BLaER1 treated with 17β-estradiol and CSF1 and Interleukin-3, amounts not matched to agents 10 nM and 100 nM (cell line): ENCODE data around the gene TESK2.
"Not testable (repeated sequence)": the region's sequence is repeated elsewhere in the genome, so short reads cannot be mapped to it uniquely, and the experiment has no call there.

Experiments
- H3K27ac ChIP-seq, 11 experiments: shearing (Covaris generic); formaldehyde crosslinking; 2 replicates each; pipeline ENCODE4 v1.8.1; 2022
- H3K27me3 ChIP-seq, 11 experiments: shearing (Covaris generic); formaldehyde crosslinking; 2 replicates each; pipeline ENCODE4 v1.8.1; 2022
- H3K36me3 ChIP-seq, 11 experiments: shearing (Covaris generic); formaldehyde crosslinking; 2 replicates each; pipeline ENCODE4 v1.8.1; 2022
- H3K4me1 ChIP-seq, 10 experiments: shearing (Covaris generic); formaldehyde crosslinking; 2 replicates each; pipeline ENCODE4 v1.8.1; 2022
- H3K4me2 ChIP-seq, 11 experiments: shearing (Covaris generic); formaldehyde crosslinking; 2 replicates each; pipeline ENCODE4 v1.8.1; 2022
- H3K4me3 ChIP-seq, 10 experiments: shearing (Covaris generic); formaldehyde crosslinking; 2 replicates each; pipeline ENCODE4 v1.8.1; 2022
- H3K9ac ChIP-seq, 11 experiments: shearing (Covaris generic); formaldehyde crosslinking; 2 replicates each; pipeline ENCODE4 v1.8.1; 2022
- H3K9me3 ChIP-seq, 11 experiments: shearing (Covaris generic); formaldehyde crosslinking; replicated peaks in 1 of 11; 2 replicates each; pipeline ENCODE4 v1.8.1; 2022
- H4K20me1 ChIP-seq, 11 experiments: shearing (Covaris generic); formaldehyde crosslinking; 2 replicates each; pipeline ENCODE4 v1.8.1; 2022
- Cebpa-rat ChIP-seq, 11 experiments: shearing (Covaris generic); IDR thresholded peaks; 2 replicates each; pipeline ENCODE4 v1.8.1; 2022

Gene TESK2

DNA sequence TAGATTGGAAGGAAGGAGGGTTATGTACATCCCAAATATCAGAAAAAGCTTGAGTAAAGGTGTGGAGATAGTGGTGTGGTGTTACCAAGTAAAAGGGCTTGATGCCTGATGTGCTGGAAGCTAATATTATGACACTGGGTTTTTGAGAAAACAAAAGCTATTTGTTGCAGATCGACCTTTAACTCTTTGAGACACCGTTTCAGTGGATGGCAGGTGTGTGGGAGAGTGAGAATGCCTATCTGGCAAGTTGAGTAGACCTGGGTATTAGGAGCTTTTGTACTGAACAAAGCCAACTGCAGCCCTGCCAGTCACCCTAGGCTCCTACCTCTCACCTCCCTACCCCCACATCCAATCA is 10.5 kb upstream of the TESK2 start:
- Histone ChIP-seq H3K36me3 (peaks cover 0 to 26% (median 8%) of the 10 kb centered on the region in 11 experiments; a peak in 9 of 22 replicates), H3K27me3 (no peaks in the 10 kb centered on the region), H4K20me1 (peaks cover 0 to 7% (median 1%) of the 10 kb centered on the region in 11 experiments; a peak in 5 of 22 replicates), H3K4me3 (peak overlapping the region in 1 of 10 experiments; percentile 79; a peak in 1 of 20 replicates), H3K4me1 (peaks cover 23 to 28% (median 26%) of the 10 kb centered on the region in 10 experiments), H3K27ac (no peak overlapping the region), H3K4me2 (peak overlapping the region; percentile 45 to 99 (median 87); a peak in 21 of 22 replicates), H3K9me3 (peaks cover 0 to 5% (median 0%) of the 10 kb centered on the region in 11 experiments; a peak in 1 of 22 replicates), H3K9ac (no peak overlapping the region)
- TF ChIP-seq Cebpa-rat (IDR thresholded peaks at IDR 0.05), result no peak

DNA sequence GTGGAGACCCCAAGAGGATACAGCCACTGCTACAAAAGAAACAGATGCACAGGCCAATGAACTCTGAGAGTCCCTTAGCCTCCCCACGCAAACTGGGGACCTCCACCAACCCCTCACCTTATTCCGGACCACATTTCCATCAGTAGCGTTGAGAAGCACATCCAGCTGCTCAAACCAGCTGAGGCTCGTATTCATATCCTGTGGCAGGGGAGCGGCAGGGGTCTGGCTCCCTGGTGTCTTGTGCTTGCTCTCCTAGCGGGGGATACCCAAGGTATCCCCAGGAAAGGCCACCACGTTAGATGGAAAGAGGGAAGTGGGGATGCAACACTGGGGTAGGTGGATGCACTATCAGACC is 8.4 kb upstream of the TESK2 start:
- TF ChIP-seq Cebpa-rat (IDR thresholded peaks at IDR 0.05), result no peak
- Histone ChIP-seq H3K27ac (peak overlapping the region in 9 of 11 experiments; percentile 20 to 75 (median 55); a peak in 13 of 22 replicates), H3K4me3 (peak overlapping the region; percentile 65 to 83 (median 70)), H3K36me3 (peaks cover 0 to 24% (median 8%) of the 10 kb centered on the region in 11 experiments; a peak in 9 of 22 replicates), H3K9ac (peak overlapping the region; percentile 62 to 84 (median 77); a peak in 21 of 22 replicates), H3K9me3 (peaks cover 0 to 5% (median 0%) of the 10 kb centered on the region in 11 experiments; a peak in 1 of 22 replicates), H3K27me3 (no peaks in the 10 kb centered on the region), H3K4me1 (peaks cover 24 to 28% (median 26%) of the 10 kb centered on the region in 10 experiments), H4K20me1 (no peaks in the 10 kb centered on the region), H3K4me2 (peak overlapping the region; percentile 78 to 99 (median 93))

- peaks cover 24 to 30% (median 27%) of the 10 kb centered on the region in 10 experiments for H3K4me1 ChIP-seq
- peaks cover 0 to 13% (median 0%) of the 10 kb centered on the region in 11 experiments; a peak in 5 of 22 replicates for H3K36me3 ChIP-seq
- H3K4me2 ChIP-seq, result peak overlapping the region in 3 of 11 experiments; percentile 78 to 99 (median 96); a peak in 2 of 22 replicates
- H3K9me3 ChIP-seq, result peaks cover 0 to 5% (median 0%) of the 10 kb centered on the region in 11 experiments; a peak in 1 of 22 replicates
- H3K9ac ChIP-seq, result no peak overlapping the region
- H3K27me3 ChIP-seq, result no peaks in the 10 kb centered on the region
- no peaks in the 10 kb centered on the region for H4K20me1 ChIP-seq
- no peak for TF ChIP-seq Cebpa-rat (IDR thresholded peaks at IDR 0.05)
- H3K4me3 ChIP-seq, result no peak overlapping the region
- no peak overlapping the region for H3K27ac ChIP-seq
Measured at GRCh38 chr1:45498279-45498678, 7.3 kb upstream of the TESK2 start.

DNA sequence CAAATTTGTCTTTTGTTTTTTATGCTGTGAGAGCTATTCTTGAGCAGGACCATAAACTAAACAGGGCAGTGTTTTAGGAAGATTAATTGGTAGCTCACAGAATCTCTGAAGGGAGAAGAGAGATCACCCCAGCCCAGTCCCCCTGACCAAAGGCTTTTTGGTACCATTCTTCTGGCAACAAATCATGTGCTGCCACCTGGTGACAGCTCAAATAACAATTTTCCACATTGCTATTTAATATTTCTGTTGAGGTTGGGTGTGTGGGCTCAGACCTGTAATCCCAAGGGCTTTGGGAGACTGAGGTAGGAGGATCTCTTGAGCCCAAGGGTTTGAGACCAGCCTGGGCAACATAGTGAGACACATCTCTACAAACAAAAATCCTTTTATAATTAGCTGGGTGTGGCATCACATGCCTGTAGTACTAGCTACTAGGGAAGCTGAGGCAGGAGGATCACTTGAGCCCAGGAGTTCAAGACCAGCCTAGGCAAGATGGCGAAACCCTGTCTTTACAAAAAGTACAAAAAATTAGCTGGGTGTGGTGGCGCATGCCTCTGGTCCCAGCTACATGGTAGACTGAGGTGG is 2.2 kb upstream of the TESK2 start:
- Histone ChIP-seq H3K4me1 (peaks cover 14 to 37% (median 23%) of the 10 kb centered on the region in 10 experiments), H3K36me3 (no peaks in the 10 kb centered on the region), H3K4me3 (no peak overlapping the region), H4K20me1 (peaks cover 0 to 11% (median 0%) of the 10 kb centered on the region in 11 experiments; a peak in 5 of 22 replicates), H3K9me3 (peaks cover 0 to 5% (median 0%) of the 10 kb centered on the region in 11 experiments; a peak in 1 of 22 replicates), H3K27me3 (peaks cover 0 to 28% (median 24%) of the 10 kb centered on the region in 11 experiments; a peak in 19 of 22 replicates), H3K4me2 (no peak overlapping the region), H3K9ac (no peak overlapping the region), H3K27ac (no peak overlapping the region)
- no peak for TF ChIP-seq Cebpa-rat (IDR thresholded peaks at IDR 0.05)

- Histone ChIP-seq H3K27me3 (peaks cover 0 to 29% (median 24%) of the 10 kb centered on the region in 11 experiments; a peak in 19 of 22 replicates), H3K4me3 (no peak overlapping the region), H3K4me1 (peaks cover 14 to 42% (median 23%) of the 10 kb centered on the region in 10 experiments), H3K9ac (no peak overlapping the region), H3K4me2 (0 out of 22 replicates have a peak overlapping the region, but pooled peaks of 1 of the 11 experiments have one; percentile 78), H3K36me3 (no peaks in the 10 kb centered on the region), H3K27ac (no peak overlapping the region), H4K20me1 (peaks cover 0 to 11% (median 0%) of the 10 kb centered on the region in 11 experiments; a peak in 5 of 22 replicates), H3K9me3 (peaks cover 0 to 5% (median 0%) of the 10 kb centered on the region in 11 experiments; a peak in 1 of 22 replicates)
- no peak for TF ChIP-seq Cebpa-rat (IDR thresholded peaks at IDR 0.05)
Measured at GRCh38 chr1:45492691-45493090, 1.7 kb upstream of the TESK2 start.

DNA sequence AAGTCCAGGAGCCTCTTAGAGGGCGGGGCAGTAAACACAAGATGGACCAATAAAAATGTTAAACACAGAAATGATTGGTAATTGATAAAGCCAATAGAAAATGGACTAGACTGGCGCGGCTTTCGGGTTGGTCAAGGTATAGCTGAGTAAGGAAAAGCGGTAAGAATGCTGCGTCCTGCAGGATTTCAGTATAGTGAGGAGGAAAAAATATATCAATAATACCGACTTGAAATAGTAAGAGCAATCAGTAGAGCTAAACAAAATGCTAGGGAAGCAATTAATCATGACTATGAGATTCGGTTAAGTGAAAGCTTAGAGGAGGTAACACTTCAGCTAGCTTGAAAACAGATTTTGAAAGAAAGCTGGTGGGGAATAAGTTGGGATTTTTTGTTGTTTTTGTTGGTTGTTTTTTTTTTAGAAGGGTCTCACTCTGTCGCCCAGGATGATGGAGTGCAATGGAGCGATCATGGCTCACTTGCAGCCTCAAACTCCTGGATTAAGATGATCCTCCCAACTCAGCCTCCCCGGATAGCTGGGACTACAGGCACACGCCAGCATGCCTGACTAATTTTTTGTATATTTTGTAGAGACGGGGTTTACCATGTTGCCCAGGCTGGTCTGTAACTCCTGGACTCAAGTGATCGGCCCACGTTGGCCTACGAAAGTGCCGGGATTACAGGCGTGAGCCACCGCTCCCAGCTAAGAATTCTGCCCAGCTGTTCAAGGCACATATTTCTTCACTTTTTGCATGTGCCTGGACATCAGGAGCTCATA is 711 bp upstream of the TESK2 start:
- Histone ChIP-seq H3K36me3 (no peaks in the 10 kb centered on the region), H3K27ac (peak overlapping the region in 6 of 11 experiments; percentile 1 to 44 (median 18); a peak in 4 of 22 replicates), H3K9me3 (no peaks in the 10 kb centered on the region), H3K27me3 (peaks cover 0 to 29% (median 24%) of the 10 kb centered on the region in 11 experiments; a peak in 19 of 22 replicates), H3K4me1 (peaks cover 14 to 44% (median 23%) of the 10 kb centered on the region in 10 experiments), H3K9ac (peak overlapping the region in 10 of 11 experiments; percentile 3 to 87 (median 28); a peak in 12 of 22 replicates), H3K4me3 (peak overlapping the region; percentile 72 to 89 (median 76)), H4K20me1 (peaks cover 0 to 11% (median 0%) of the 10 kb centered on the region in 11 experiments; a peak in 5 of 22 replicates), H3K4me2 (peak overlapping the region; percentile 63 to 98 (median 86))
- no peak for TF ChIP-seq Cebpa-rat (IDR thresholded peaks at IDR 0.05)

DNA sequence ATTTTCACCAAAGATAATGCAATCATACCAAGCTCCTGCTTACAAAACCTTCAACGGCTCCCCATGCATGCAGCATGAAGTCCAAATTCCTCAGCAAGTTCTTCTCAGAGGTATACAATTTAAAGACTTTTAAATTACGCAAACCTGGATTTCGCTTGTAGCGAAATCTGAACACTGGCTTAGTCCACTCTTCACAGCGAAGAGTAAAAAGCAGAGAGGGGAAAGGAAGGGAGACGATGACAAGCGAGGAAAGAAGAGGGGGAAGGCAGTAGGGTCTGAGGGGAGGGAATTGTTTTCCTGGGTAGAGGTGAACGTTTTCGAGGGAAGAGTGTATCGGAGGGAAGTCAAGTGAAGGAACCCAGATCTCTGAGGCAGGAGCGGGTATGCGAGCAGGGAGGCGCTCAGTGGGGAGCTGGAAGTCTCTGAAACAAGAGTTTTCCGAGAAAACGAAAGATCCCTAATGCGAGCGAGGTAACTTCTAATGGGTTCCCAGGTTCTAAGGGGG is 790 bp downstream of the TESK2 start:
- Histone ChIP-seq H3K27me3 (peaks cover 0 to 29% (median 24%) of the 10 kb centered on the region in 11 experiments; a peak in 19 of 22 replicates), H3K4me1 (peaks cover 14 to 42% (median 23%) of the 10 kb centered on the region in 10 experiments), H3K36me3 (no peaks in the 10 kb centered on the region), H3K4me3 (peak overlapping the region; percentile 72 to 89 (median 76)), H3K9me3 (no peaks in the 10 kb centered on the region), H3K4me2 (peak overlapping the region; percentile 79 to 98 (median 93)), H3K9ac (peak overlapping the region; percentile 66 to 87 (median 82)), H4K20me1 (peaks cover 0 to 11% (median 0%) of the 10 kb centered on the region in 11 experiments; a peak in 5 of 22 replicates), H3K27ac (peak overlapping the region in 10 of 11 experiments; percentile 9 to 73 (median 47); a peak in 16 of 22 replicates)
- TF ChIP-seq Cebpa-rat (IDR thresholded peaks at IDR 0.05), result no peak

- H3K4me2 ChIP-seq, result peak overlapping the region; percentile 79 to 98 (median 93); a peak in 18 of 22 replicates
- peaks cover 0 to 29% (median 24%) of the 10 kb centered on the region in 11 experiments; a peak in 19 of 22 replicates for H3K27me3 ChIP-seq
- peak overlapping the region in 2 of 11 experiments; percentile 83; a peak in 2 of 22 replicates for H3K9ac ChIP-seq
- peaks cover 14 to 40% (median 23%) of the 10 kb centered on the region in 10 experiments for H3K4me1 ChIP-seq
- not testable (repeated sequence) for H3K9me3 ChIP-seq, H3K27ac ChIP-seq, H3K36me3 ChIP-seq
- H4K20me1 ChIP-seq, result peaks cover 0 to 11% (median 0%) of the 10 kb centered on the region in 11 experiments; a peak in 5 of 22 replicates
- peak overlapping the region in 5 of 10 experiments; percentile 76 to 89 (median 87); a peak in 10 of 20 replicates for H3K4me3 ChIP-seq
Measured at GRCh38 chr1:45489379-45489778, 1.6 kb downstream of the TESK2 start.
